OCI-LY7 (cell line): ENCODE measurements around the gene LRRC42.

Experiments used
- CTCF ChIP-seq: fragments of 200-600 bp; sonication (generic); conservative IDR thresholded peaks from 2 replicates; pipeline ENCODE4 v1.5.1; 2014; ENCODE audit warnings: mild to moderate bottlenecking, antibody characterized with exemption, low read length, moderate library complexity, mixed read lengths
- EZH2phosphoT487 ChIP-seq: fragments of 200-600 bp; sonication (generic); IDR thresholded peaks from 2 replicates; pipeline ENCODE4 v1.6.1; 2018; ENCODE audit warnings: low read depth, borderline replicate concordance, mild to moderate bottlenecking, mixed run types, antibody characterized with exemption, low read length, moderate library complexity, mixed read lengths

- no peak for TF ChIP-seq CTCF
- no peak for TF ChIP-seq EZH2phosphoT487
These were observed 26.5 kb upstream of the LRRC42 start for GRCh38 chr1:53919675-53920066.
